HepG2 (cell line): ENCODE data around the gene LSMEM2. TPM values are rescaled to one million over a fixed set of nuclear protein-coding genes. Genes with fewer than 3 reads are reported as not detected.

ENCODE experiments used
- ELF3 ChIP-seq: IDR thresholded peaks from 2 replicates; pipeline ENCODE4 v1.6.1; 2016; ENCODE audit warnings: missing genetic modification reagents, missing compliant biosample characterization
- HIVEP1 ChIP-seq: sonication (generic); formaldehyde crosslinking; IDR thresholded peaks from 2 replicates; pipeline ENCODE4 v1.4.0; 2020; ENCODE audit warnings: mild to moderate bottlenecking, missing genetic modification reagents
- MYPOP ChIP-seq: sonication (generic); formaldehyde crosslinking; IDR thresholded peaks from 2 replicates; pipeline ENCODE4 v1.8.1; 2023; ENCODE audit warnings: mild to moderate bottlenecking, moderate library complexity, missing genetic modification reagents
- NFKB2 ChIP-seq: sonication (generic); formaldehyde crosslinking; IDR thresholded peaks from 2 replicates; pipeline ENCODE4 v1.4.0; 2020; ENCODE audit warnings: missing genetic modification reagents, borderline replicate concordance
- NR2F1 ChIP-seq, 2 experiments: fragments of 450-650 bp in 1 of 2; formaldehyde crosslinking in 1 of 2; IDR thresholded peaks; 2 replicates each; pipeline versions ENCODE4 v1.5.0 to v1.6.1; 2016 to 2020; ENCODE audit warnings: mild to moderate bottlenecking in 1 of 2, missing compliant biosample characterization in 1 of 2, missing genetic modification reagents in 1 of 2, moderate library complexity in 1 of 2
- PHF8 ChIP-seq: sonication (generic); formaldehyde crosslinking; IDR thresholded peaks from 2 replicates; pipeline ENCODE4 v1.5.0; 2020; ENCODE audit warnings: missing genetic modification reagents
- PRDM10 ChIP-seq: sonication (generic); formaldehyde crosslinking; IDR thresholded peaks from 2 replicates; pipeline ENCODE4 v1.4.0; 2020; ENCODE audit warnings: low read depth, missing genetic modification reagents
- RBM22 ChIP-seq: fragments of 200-400 bp; formaldehyde crosslinking; optimal IDR thresholded peaks from 2 replicates; pipeline ENCODE3; 2017; ENCODE audit warnings: mild to moderate bottlenecking, low read length, moderate library complexity
- WIZ ChIP-seq: sonication (generic); formaldehyde crosslinking; IDR thresholded peaks from 2 replicates; pipeline ENCODE4 v1.5.1; 2020; ENCODE audit warnings: mild to moderate bottlenecking, missing genetic modification reagents
- ZMYM3 ChIP-seq: sonication (generic); formaldehyde crosslinking; IDR thresholded peaks from 2 replicates; pipeline ENCODE4 v1.5.1; 2020; ENCODE audit warnings: mild to moderate bottlenecking, missing genetic modification reagents
- ZNF337 ChIP-seq: sonication (generic); formaldehyde crosslinking; IDR thresholded peaks from 2 replicates; pipeline ENCODE4 v1.5.1; 2020; ENCODE audit warnings: missing genetic modification reagents, low read depth, mild to moderate bottlenecking, borderline replicate concordance
- ZNF615 ChIP-seq: sonication (generic); formaldehyde crosslinking; IDR thresholded peaks from 2 replicates; pipeline ENCODE4 v1.5.0; 2020; ENCODE audit warnings: mild to moderate bottlenecking, missing genetic modification reagents, borderline replicate concordance
- ZNF670 ChIP-seq: sonication (generic); formaldehyde crosslinking; IDR thresholded peaks from 2 replicates; pipeline ENCODE4 v1.8.0; 2022; ENCODE audit warnings: mild to moderate bottlenecking, missing genetic modification reagents, borderline replicate concordance
- ZSCAN29 ChIP-seq: sonication (generic); formaldehyde crosslinking; conservative IDR thresholded peaks from 2 replicates; pipeline ENCODE4 v1.4.0; 2020; ENCODE audit warnings: mild to moderate bottlenecking, missing genetic modification reagents
- polyA plus RNA-seq, 8 experiments: library from polyadenylated mRNA; depleted of rRNA in 3 of 8; stranded (reverse) in 7 of 8; unstranded in 1 of 8; fragments of >200 nt; fragmentation: Illumina TruSeq in 4 of 8; extraction: Trizol in 4 of 8; gene quantifications; 2 replicates each; pipeline versions ENCODE4 v1.2.1 to v1.2.3, GENCODE V29; 2011 to 2016; ENCODE audit warnings: low read depth in 4 of 8, missing spikeins in 1 of 8, mixed read lengths in 1 of 8; ENCODE audit not compliant: insufficient read depth in 1 of 8
- total RNA-seq, 5 experiments: library from RNA; depleted of rRNA; stranded (reverse); fragments of >200 nt; fragmentation: Illumina TruSeq; extraction: Trizol; gene quantifications; 2 replicates each; pipeline ENCODE4 v1.2.3, GENCODE V29; 2016; ENCODE audit warnings: low read depth in 1 of 5
- TF ChIP-seq, protein P1 (sequence below): sonication (generic); formaldehyde crosslinking; IDR thresholded peaks from 2 replicates; pipeline ENCODE4 v1.5.0; 2020; ENCODE audit warnings: mild to moderate bottlenecking, missing genetic modification reagents, borderline replicate concordance

Gene LSMEM2
- total and polyA plus RNA-seq, 2 of the 13 experiments (the other 11 are each of a cell fraction or from before 2014, with no cell fraction given), result 0.07 to 0.41 TPM

DNA sequence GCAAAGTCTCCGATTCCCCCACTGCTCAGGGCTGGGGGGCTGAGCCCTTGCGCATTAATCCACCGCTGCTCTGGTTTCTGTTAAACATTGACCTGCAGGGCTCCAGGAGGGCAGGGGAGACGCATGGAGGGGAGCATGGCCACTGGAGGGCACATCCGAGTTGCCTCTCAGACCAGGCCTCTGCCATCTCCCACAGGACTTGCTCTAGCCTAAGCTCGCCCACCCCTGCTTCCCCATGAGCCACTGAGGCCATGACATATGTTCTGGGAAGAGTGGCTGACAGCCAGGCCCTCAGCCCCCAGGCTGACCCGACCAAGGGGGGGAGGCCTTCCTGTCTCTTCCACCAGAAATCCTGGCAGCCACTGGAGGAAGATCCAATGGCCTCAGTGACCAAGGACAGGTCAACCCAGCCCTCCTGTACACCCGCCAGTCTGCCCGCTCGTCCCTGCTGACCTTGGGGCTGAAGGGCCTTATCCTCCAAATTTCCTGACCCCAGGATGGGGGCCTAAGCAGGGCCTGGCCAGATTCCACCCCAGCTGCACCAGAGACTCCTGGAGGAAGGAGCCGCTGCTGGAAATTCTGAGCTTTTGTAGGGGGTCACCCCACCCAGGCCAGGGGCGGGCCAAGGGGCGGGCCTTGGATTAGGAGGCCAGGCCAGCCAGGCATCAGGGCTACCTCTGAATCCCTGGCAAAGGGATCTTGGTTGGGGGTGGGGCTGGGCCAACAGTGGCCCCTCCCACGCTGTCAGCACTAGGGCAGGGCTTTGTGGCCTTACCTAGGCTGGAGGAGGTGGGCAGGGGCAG, 24.3 kb downstream of the LSMEM2 start, which contains the start of gene HYAL1 (continued):
- TF ChIP-seq ZSCAN29 (CRISPR knock-in tag) (0 out of 2 replicates have a peak, but pooled peaks have one; percentile 27), NFKB2 (CRISPR knock-in tag) (0 out of 2 replicates have a peak, but pooled peaks have one; percentile 16), ZNF670 (CRISPR knock-in tag) (peak; percentile 91; the same call in 1 of the 2 replicates), PRDM10 (CRISPR knock-in tag) (peak; percentile 82; the same call in 1 of the 2 replicates), ELF3 (CRISPR knock-in tag) (peak; percentile 42; the same call in 1 of the 2 replicates), PHF8 (CRISPR knock-in tag) (peak; percentile 82), MYPOP (CRISPR knock-in tag) (0 out of 2 replicates have a peak, but pooled peaks have one; percentile 31), WIZ (no peak), NR2F1 (CRISPR knock-in tag; IDR thresholded peaks at IDR 0.05) (no peak), ZNF337 (CRISPR knock-in tag) (peak; percentile 41; the same call in 1 of the 2 replicates), RBM22 (peak; percentile 73), ZMYM3 (CRISPR knock-in tag) (no peak), HIVEP1 (CRISPR knock-in tag) (peak; percentile 70), ZNF615 (CRISPR knock-in tag) (peak; percentile 91; the same call in 1 of the 2 replicates)
- TF ChIP-seq, protein P1, sequence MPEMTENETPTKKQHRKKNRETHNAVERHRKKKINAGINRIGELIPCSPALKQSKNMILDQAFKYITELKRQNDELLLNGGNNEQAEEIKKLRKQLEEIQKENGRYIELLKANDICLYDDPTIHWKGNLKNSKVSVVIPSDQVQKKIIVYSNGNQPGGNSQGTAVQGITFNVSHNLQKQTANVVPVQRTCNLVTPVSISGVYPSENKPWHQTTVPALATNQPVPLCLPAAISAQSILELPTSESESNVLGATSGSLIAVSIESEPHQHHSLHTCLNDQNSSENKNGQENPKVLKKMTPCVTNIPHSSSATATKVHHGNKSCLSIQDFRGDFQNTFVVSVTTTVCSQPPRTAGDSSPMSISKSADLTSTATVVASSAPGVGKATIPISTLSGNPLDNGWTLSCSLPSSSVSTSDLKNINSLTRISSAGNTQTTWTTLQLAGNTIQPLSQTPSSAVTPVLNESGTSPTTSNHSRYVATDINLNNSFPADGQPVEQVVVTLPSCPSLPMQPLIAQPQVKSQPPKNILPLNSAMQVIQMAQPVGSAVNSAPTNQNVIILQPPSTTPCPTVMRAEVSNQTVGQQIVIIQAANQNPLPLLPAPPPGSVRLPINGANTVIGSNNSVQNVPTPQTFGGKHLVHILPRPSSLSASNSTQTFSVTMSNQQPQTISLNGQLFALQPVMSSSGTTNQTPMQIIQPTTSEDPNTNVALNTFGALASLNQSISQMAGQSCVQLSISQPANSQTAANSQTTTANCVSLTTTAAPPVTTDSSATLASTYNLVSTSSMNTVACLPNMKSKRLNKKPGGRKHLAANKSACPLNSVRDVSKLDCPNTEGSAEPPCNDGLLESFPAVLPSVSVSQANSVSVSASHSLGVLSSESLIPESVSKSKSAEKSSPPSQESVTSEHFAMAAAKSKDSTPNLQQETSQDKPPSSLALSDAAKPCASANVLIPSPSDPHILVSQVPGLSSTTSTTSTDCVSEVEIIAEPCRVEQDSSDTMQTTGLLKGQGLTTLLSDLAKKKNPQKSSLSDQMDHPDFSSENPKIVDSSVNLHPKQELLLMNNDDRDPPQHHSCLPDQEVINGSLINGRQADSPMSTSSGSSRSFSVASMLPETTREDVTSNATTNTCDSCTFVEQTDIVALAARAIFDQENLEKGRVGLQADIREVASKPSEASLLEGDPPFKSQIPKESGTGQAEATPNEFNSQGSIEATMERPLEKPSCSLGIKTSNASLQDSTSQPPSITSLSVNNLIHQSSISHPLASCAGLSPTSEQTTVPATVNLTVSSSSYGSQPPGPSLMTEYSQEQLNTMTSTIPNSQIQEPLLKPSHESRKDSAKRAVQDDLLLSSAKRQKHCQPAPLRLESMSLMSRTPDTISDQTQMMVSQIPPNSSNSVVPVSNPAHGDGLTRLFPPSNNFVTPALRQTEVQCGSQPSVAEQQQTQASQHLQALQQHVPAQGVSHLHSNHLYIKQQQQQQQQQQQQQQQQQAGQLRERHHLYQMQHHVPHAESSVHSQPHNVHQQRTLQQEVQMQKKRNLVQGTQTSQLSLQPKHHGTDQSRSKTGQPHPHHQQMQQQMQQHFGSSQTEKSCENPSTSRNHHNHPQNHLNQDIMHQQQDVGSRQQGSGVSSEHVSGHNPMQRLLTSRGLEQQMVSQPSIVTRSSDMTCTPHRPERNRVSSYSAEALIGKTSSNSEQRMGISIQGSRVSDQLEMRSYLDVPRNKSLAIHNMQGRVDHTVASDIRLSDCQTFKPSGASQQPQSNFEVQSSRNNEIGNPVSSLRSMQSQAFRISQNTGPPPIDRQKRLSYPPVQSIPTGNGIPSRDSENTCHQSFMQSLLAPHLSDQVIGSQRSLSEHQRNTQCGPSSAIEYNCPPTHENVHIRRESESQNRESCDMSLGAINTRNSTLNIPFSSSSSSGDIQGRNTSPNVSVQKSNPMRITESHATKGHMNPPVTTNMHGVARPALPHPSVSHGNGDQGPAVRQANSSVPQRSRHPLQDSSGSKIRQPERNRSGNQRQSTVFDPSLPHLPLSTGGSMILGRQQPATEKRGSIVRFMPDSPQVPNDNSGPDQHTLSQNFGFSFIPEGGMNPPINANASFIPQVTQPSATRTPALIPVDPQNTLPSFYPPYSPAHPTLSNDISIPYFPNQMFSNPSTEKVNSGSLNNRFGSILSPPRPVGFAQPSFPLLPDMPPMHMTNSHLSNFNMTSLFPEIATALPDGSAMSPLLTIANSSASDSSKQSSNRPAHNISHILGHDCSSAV (CRISPR knock-in tag), result no peak
